Lung (tissue), 16 donors: Measurements from ENCODE around the gene TAS2R8. TPM values are rescaled to one million over a fixed set of nuclear protein-coding genes. Genes with fewer than 3 reads are reported as not detected.

Experiments used
- ATAC-seq: fragments of 200-7000 bp; cut with Tn5 transposase; one replicate; pipeline ENCODE4 v1.9.1; 2020; ENCODE audit warnings: moderate number of reproducible peaks; ENCODE audit not compliant: insufficient read depth, low FRiP score
- DNase-seq, 3 donors: peaks; one replicate each; pipeline ENCODE4 v3.0.0-alpha.2; 2013 to 2017
- H3K27ac ChIP-seq, 2 donors: one replicate each; pipeline ENCODE4 v1.5.1; 2013; ENCODE audit warnings: mild to moderate bottlenecking in 2 of 2, moderate library complexity in 2 of 2, control low read depth in 1 of 2, inconsistent platforms in 1 of 2, low read depth in 1 of 2, low read length in 1 of 2
- H3K27me3 ChIP-seq, 3 donors: one replicate each; pipeline ENCODE4 v1.5.1; 2013; ENCODE audit warnings: low read length in 2 of 3; ENCODE audit not compliant: control insufficient read depth in 3 of 3, insufficient read depth in 3 of 3
- H3K36me3 ChIP-seq, 4 donors: one replicate each; pipeline ENCODE4 v1.5.1; 2013; ENCODE audit warnings: low read length in 4 of 4, mild to moderate bottlenecking in 1 of 4, moderate library complexity in 1 of 4; ENCODE audit not compliant: control insufficient read depth in 4 of 4, insufficient read depth in 4 of 4
- H3K4me1 ChIP-seq, 5 donors: one replicate each; pipeline ENCODE4 v1.5.1; 2013; ENCODE audit warnings: low read length in 5 of 5, mild to moderate bottlenecking in 2 of 5, moderate library complexity in 1 of 5; ENCODE audit not compliant: control insufficient read depth in 5 of 5, insufficient read depth in 5 of 5
- H3K4me3 ChIP-seq: one replicate; pipeline ENCODE4 v1.5.1; 2013; ENCODE audit warnings: mild to moderate bottlenecking, control low read depth, moderate library complexity
- H3K9ac ChIP-seq, 2 donors: one replicate each; pipeline ENCODE4 v1.5.1; 2013; ENCODE audit warnings: low read length in 2 of 2, control low read depth in 1 of 2; ENCODE audit not compliant: insufficient read depth in 1 of 2
- H3K9me3 ChIP-seq, 4 donors: one replicate each; pipeline ENCODE4 v1.5.1; 2013; ENCODE audit warnings: low read length in 3 of 4, mild to moderate bottlenecking in 1 of 4, moderate library complexity in 1 of 4; ENCODE audit not compliant: control insufficient read depth in 4 of 4, insufficient read depth in 3 of 4
- CTCF ChIP-seq: IDR thresholded peaks from 2 replicates; pipeline ENCODE4 v1.5.1; 2012; ENCODE audit warnings: mild to moderate bottlenecking; ENCODE audit errors: control extremely low read depth, extremely low read depth
- WGBS, 2 donors: extraction: QIAGEN DNeasy Blood & Tissue Kit; methylation state at CpG; one replicate each; pipeline ENCODE4 v1.1.7; 2013; 5-methylcytosine and 5-hydroxymethylcytosine counted together
- long read RNA-seq, 5 donors: transcript quantifications; one replicate each; lab custom pipeline, GENCODE V29; 2026
- polyA plus RNA-seq, 2 donors: library from polyadenylated mRNA; stranded (reverse); fragments of 200-250 nt; gene quantifications; one replicate each; pipeline ENCODE4 v1.2.1, GENCODE V29; 2013
- total RNA-seq, 2 donors: library from RNA; depleted of rRNA in 1 of 2; stranded (reverse); fragments of >200 nt in 1 of 2; gene quantifications; one replicate each; pipeline ENCODE4 v1.2.1, GENCODE V29; 2014 to 2021
- donor health status: control.
- donor health status: control.
- donor health status: Bipolar disorder and iron deficiency.
- donor health status: healthy.
- donor health status: DM: yes; HTN: yes; CAD: no.

The TAS2R8 gene, protein sequence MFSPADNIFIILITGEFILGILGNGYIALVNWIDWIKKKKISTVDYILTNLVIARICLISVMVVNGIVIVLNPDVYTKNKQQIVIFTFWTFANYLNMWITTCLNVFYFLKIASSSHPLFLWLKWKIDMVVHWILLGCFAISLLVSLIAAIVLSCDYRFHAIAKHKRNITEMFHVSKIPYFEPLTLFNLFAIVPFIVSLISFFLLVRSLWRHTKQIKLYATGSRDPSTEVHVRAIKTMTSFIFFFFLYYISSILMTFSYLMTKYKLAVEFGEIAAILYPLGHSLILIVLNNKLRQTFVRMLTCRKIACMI
- not detected for total RNA-seq
- not detected for polyA plus RNA-seq
- long read RNA-seq, donor 1 = 0 reads
- long read RNA-seq, donor 2 = 0 reads
- long read RNA-seq, donor 3 = 0 reads
- long read RNA-seq, donor 4 = 0 reads
- long read RNA-seq, donor 5 = 0 reads

DNA sequence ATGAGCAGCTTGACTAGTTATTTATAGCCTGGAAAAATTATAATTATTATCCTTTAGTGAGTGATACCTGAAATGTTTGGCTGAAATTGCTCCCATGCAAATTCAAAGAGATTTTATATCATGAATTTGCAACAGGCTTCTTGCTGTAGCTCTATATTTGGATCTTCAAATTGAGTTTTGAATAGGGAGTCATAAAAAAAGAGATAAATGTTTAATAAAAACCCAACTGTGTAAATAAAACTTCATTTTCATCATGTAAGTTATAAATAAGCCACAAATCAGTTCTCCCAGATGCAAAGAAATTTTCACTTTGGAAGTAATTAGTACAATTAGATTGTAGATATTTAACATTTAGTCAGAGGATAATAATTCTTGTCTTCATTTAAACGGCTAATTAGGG is at the start of gene TAS2R8:
Gene TAS2R8 (minus strand): TSS at position 101 of the 400 bp plus-strand sequence. CDS start 306 bp downstream, outside the sequence.
- H3K4me3 ChIP-seq = no peak within 1 kb of the TSS
- no peaks in the 10 kb centered on the region for H3K9me3 ChIP-seq
- no peaks in the 10 kb centered on the region for H3K36me3 ChIP-seq
- no peak within 1 kb of the TSS for H3K27ac ChIP-seq
- ATAC-seq (no peak), DNase-seq (no peak)
- H3K9ac ChIP-seq = no peak within 1 kb of the TSS
- no peak for TF ChIP-seq CTCF
- no peaks in the 10 kb centered on the region for H3K27me3 ChIP-seq
- no peaks in the 10 kb centered on the region for H3K4me1 ChIP-seq
- 77 to 90% methylated on average over 1 of the region's 1 CpG for WGBS, 2 donors

- peaks cover 0 to 16% (median 9%) of the 10 kb centered on the region in 4 donors for H3K9me3 ChIP-seq
- 98% methylated on average over 2 of the region's 2 CpGs for WGBS, 2 donors
- TF ChIP-seq CTCF = no peak
- no peak overlapping the region for H3K9ac ChIP-seq
- H3K4me1 ChIP-seq = peaks cover 0 to 2% (median 0%) of the 10 kb centered on the region in 5 donors
- H3K27ac ChIP-seq = no peak overlapping the region
- H3K27me3 ChIP-seq = no peaks in the 10 kb centered on the region
- DNase-seq (no peak), ATAC-seq (no peak)
- peaks cover 0 to 6% (median 0%) of the 10 kb centered on the region in 4 donors for H3K36me3 ChIP-seq
- H3K4me3 ChIP-seq = no peak overlapping the region
These were observed 48.7 kb upstream of the TAS2R8 start for GRCh38 chr12:10855807-10856206.

GRCh38 chr12:10853776-10854175 is 46.7 kb upstream of the TAS2R8 start:
- Histone ChIP-seq H3K9ac (no peak overlapping the region), H3K4me1 (peaks cover 0 to 2% (median 0%) of the 10 kb centered on the region in 5 donors), H3K27ac (no peak overlapping the region), H3K9me3 (peaks cover 0 to 13% (median 7%) of the 10 kb centered on the region in 4 donors), H3K36me3 (peaks cover 0 to 6% (median 1%) of the 10 kb centered on the region in 4 donors), H3K4me3 (no peak overlapping the region), H3K27me3 (no peaks in the 10 kb centered on the region)
- ATAC-seq = no peak
- no peak for TF ChIP-seq CTCF
- 88 to 91% methylated on average over 2 of the region's 2 CpGs for WGBS, 2 donors
- no peak for DNase-seq
